ENCODE measurements around the gene GPATCH1. TPM values are rescaled to one million over a fixed set of nuclear protein-coding genes. Genes with fewer than 3 reads are reported as not detected.

GPATCH1 gene
- total RNA-seq, 1 experiment from 2014 or later: 7.8 TPM

DNA sequence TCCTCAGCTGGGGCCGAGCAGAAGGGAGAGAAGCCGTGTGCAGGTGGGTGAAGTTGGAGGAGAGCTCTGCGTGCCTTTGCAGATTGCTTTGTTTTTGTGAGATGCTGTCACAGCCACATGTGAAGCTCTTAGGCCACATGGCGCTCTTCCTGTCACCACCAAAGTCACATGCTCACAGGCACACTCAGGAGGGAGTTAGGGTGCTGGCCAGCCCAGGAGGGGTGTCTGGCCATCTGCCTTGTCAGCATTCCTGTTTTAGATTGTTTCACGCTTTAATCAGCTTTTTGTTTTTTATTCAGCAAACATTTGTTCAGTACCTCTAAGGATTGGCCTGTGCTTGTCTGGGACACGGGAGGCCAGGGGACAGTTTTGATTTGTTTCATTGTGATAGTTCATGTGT lies 21.9 kb downstream of the GPATCH1 start:
- Histone ChIP-seq H3K9me3 (ENCODE audit: control insufficient read depth in 1 of 2, insufficient read depth in 1 of 2, low read depth in 1 of 2, low read length in 2 of 2) (no peaks in the 10 kb centered on the region), H3K4me3 (replicated peaks in 1 of 2; ENCODE audit: low read depth in 1 of 2, low read length in 2 of 2) (no peak overlapping the region), H3K9ac (ENCODE audit: low read length) (no peak overlapping the region), H3K4me1 (ENCODE audit: control insufficient read depth in 1 of 2, insufficient read depth in 2 of 2, low read length in 2 of 2) (peaks cover 3 to 16% of the 10 kb centered on the region in 2 experiments; a peak in 3 of 4 replicates), H3K27ac (ENCODE audit: low read depth, low read length) (no peak overlapping the region), H2AFZ (ENCODE audit: low read depth, low read length, poor library complexity, severe bottlenecking) (no peak overlapping the region), H3K79me2 (ENCODE audit: insufficient read depth, low read length) (no peaks in the 10 kb centered on the region), H4K20me1 (ENCODE audit: insufficient read depth) (no peaks in the 10 kb centered on the region), H3K4me2 (ENCODE audit: low read length) (no peak overlapping the region), H3K27me3 (ENCODE audit: insufficient read depth, low read length) (no peaks in the 10 kb centered on the region), H3K9me2 (ENCODE audit: insufficient read depth) (no peaks in the 10 kb centered on the region), H3K36me3 (ENCODE audit: control insufficient read depth in 1 of 2, insufficient read depth in 2 of 2, low read length in 2 of 2) (peaks cover 8 to 9% of the 10 kb centered on the region in 2 experiments; a peak in 3 of 4 replicates)
- DNase-seq (ENCODE audit: low read depth, low spot score) (no peak), ATAC-seq (no peak)
- POLR2A ChIA-PET: no interaction called here
- RAD21 ChIA-PET (ENCODE audit: low non-redundant PET in 1 of 2, low total read pairs in 2 of 2, uncharacterized antibody in 2 of 2, unreplicated experiment in 2 of 2): no interaction called here
- intact Hi-C loops (cut with micrococcal nuclease): no loop called here
- no TSS peak for BruUV-seq (replicated peaks)
- CTCF ChIA-PET: no interaction called here
- TF ChIP-seq CBX3 (IDR thresholded peaks at IDR 0.05; ENCODE audit: low read depth) (no peak), TCF7L2 (IDR thresholded peaks at IDR 0.05; ENCODE audit: borderline replicate concordance, extremely low read depth, insufficient read depth, insufficient read length) (no peak), YY1 (IDR thresholded peaks at IDR 0.05; ENCODE audit: extremely low read depth, insufficient replicate concordance, low read depth, low read length) (no peak)
- TF ChIP-seq, protein P1, sequence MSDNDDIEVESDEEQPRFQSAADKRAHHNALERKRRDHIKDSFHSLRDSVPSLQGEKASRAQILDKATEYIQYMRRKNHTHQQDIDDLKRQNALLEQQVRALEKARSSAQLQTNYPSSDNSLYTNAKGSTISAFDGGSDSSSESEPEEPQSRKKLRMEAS (IDR thresholded peaks at IDR 0.05): no peak
- TF ChIP-seq, protein P2, sequence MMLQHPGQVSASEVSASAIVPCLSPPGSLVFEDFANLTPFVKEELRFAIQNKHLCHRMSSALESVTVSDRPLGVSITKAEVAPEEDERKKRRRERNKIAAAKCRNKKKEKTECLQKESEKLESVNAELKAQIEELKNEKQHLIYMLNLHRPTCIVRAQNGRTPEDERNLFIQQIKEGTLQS (IDR thresholded peaks at IDR 0.05): no peak

DNA sequence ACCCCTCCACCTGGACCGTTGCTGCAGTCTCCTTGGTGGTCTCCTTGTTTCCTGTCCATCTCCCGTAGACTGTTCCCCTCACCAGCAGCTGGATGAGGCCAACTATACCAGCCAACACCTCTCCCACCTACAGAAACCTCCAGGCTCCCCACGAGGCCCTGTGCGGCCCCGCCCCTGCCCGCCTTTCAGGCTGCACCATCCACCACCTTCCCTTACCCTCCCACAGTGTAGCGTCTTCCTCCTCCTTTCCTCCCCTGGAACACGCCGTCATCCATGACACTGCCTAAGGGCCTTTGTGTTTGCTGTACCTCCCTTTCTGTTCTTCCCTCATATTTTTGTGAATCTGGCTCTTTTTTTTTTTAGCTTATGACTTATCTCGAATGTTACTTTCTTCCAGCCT lies 27.2 kb downstream of the GPATCH1 start:
- Histone ChIP-seq H3K27me3 (ENCODE audit: insufficient read depth, low read length) (no peaks in the 10 kb centered on the region), H2AFZ (ENCODE audit: low read depth, low read length, poor library complexity, severe bottlenecking) (no peak overlapping the region), H3K4me1 (ENCODE audit: control insufficient read depth in 1 of 2, insufficient read depth in 2 of 2, low read length in 2 of 2) (no peaks in the 10 kb centered on the region), H3K9ac (ENCODE audit: low read length) (no peak overlapping the region), H3K9me2 (ENCODE audit: insufficient read depth) (no peaks in the 10 kb centered on the region), H3K4me3 (replicated peaks in 1 of 2; ENCODE audit: low read depth in 1 of 2, low read length in 2 of 2) (no peak overlapping the region), H4K20me1 (ENCODE audit: insufficient read depth) (no peaks in the 10 kb centered on the region), H3K9me3 (ENCODE audit: control insufficient read depth in 1 of 2, insufficient read depth in 1 of 2, low read depth in 1 of 2, low read length in 2 of 2) (no peaks in the 10 kb centered on the region), H3K79me2 (ENCODE audit: insufficient read depth, low read length) (no peaks in the 10 kb centered on the region), H3K36me3 (ENCODE audit: control insufficient read depth in 1 of 2, insufficient read depth in 2 of 2, low read length in 2 of 2) (peaks cover 4 to 5% of the 10 kb centered on the region in 2 experiments), H3K4me2 (ENCODE audit: low read length) (no peak overlapping the region), H3K27ac (ENCODE audit: low read depth, low read length) (no peak overlapping the region)
- CTCF ChIA-PET: no interaction called here
- POLR2A ChIA-PET: no interaction called here
- intact Hi-C loops (cut with micrococcal nuclease): no loop called here
- no TSS peak for BruUV-seq (replicated peaks)
- no peak for ATAC-seq
- no peak for DNase-seq (ENCODE audit: low read depth, low spot score)
- RAD21 ChIA-PET (ENCODE audit: low non-redundant PET in 1 of 2, low total read pairs in 2 of 2, uncharacterized antibody in 2 of 2, unreplicated experiment in 2 of 2): no interaction called here
- TF ChIP-seq TCF7L2 (IDR thresholded peaks at IDR 0.05; ENCODE audit: borderline replicate concordance, extremely low read depth, insufficient read depth, insufficient read length) (no peak), SIN3A (IDR thresholded peaks at IDR 0.05; ENCODE audit: low read depth) (no peak), FOSL1 (IDR thresholded peaks at IDR 0.05; ENCODE audit: low read depth) (no peak), CBX3 (IDR thresholded peaks at IDR 0.05; ENCODE audit: low read depth) (no peak), YY1 (IDR thresholded peaks at IDR 0.05; ENCODE audit: extremely low read depth, insufficient replicate concordance, low read depth, low read length) (no peak), ZNF274 (IDR thresholded peaks at IDR 0.05; ENCODE audit: low read depth, low read length) (no peak), EZH2phosphoT487 (IDR thresholded peaks at IDR 0.05; ENCODE audit: borderline replicate concordance) (no peak), ELF1 (IDR thresholded peaks at IDR 0.05; ENCODE audit: borderline replicate concordance, low read depth) (no peak), POLR2A (IDR thresholded peaks at IDR 0.05; ENCODE audit: borderline replicate concordance, extremely low read depth, insufficient read depth, insufficient read length) (no peak), EGR1 (IDR thresholded peaks at IDR 0.05; ENCODE audit: low read depth) (no peak)
- TF ChIP-seq, protein P3, sequence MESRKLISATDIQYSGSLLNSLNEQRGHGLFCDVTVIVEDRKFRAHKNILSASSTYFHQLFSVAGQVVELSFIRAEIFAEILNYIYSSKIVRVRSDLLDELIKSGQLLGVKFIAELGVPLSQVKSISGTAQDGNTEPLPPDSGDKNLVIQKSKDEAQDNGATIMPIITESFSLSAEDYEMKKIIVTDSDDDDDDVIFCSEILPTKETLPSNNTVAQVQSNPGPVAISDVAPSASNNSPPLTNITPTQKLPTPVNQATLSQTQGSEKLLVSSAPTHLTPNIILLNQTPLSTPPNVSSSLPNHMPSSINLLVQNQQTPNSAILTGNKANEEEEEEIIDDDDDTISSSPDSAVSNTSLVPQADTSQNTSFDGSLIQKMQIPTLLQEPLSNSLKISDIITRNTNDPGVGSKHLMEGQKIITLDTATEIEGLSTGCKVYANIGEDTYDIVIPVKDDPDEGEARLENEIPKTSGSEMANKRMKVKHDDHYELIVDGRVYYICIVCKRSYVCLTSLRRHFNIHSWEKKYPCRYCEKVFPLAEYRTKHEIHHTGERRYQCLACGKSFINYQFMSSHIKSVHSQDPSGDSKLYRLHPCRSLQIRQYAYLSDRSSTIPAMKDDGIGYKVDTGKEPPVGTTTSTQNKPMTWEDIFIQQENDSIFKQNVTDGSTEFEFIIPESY (IDR thresholded peaks at IDR 0.05; ENCODE audit: extremely low read depth, insufficient replicate concordance, low read length): no peak
- TF ChIP-seq, protein P4, sequence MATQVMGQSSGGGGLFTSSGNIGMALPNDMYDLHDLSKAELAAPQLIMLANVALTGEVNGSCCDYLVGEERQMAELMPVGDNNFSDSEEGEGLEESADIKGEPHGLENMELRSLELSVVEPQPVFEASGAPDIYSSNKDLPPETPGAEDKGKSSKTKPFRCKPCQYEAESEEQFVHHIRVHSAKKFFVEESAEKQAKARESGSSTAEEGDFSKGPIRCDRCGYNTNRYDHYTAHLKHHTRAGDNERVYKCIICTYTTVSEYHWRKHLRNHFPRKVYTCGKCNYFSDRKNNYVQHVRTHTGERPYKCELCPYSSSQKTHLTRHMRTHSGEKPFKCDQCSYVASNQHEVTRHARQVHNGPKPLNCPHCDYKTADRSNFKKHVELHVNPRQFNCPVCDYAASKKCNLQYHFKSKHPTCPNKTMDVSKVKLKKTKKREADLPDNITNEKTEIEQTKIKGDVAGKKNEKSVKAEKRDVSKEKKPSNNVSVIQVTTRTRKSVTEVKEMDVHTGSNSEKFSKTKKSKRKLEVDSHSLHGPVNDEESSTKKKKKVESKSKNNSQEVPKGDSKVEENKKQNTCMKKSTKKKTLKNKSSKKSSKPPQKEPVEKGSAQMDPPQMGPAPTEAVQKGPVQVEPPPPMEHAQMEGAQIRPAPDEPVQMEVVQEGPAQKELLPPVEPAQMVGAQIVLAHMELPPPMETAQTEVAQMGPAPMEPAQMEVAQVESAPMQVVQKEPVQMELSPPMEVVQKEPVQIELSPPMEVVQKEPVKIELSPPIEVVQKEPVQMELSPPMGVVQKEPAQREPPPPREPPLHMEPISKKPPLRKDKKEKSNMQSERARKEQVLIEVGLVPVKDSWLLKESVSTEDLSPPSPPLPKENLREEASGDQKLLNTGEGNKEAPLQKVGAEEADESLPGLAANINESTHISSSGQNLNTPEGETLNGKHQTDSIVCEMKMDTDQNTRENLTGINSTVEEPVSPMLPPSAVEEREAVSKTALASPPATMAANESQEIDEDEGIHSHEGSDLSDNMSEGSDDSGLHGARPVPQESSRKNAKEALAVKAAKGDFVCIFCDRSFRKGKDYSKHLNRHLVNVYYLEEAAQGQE (IDR thresholded peaks at IDR 0.05; ENCODE audit: low read depth): no peak
- TF ChIP-seq, protein P1 (IDR thresholded peaks at IDR 0.05): no peak
